OCI-LY3 (cell line): Measurements from ENCODE around the gene FHIP1B.

Source experiments
- CTCF ChIP-seq: fragments of 200-600, 300-600 bp; sonication (generic); IDR thresholded peaks from 2 replicates; pipeline ENCODE4 v1.5.1; 2014; ENCODE audit warnings: antibody characterized with exemption, low read length, low read depth
- EZH2phosphoT487 ChIP-seq: fragments of 200-600 bp; shearing (Covaris generic); IDR thresholded peaks from 2 replicates; pipeline ENCODE4 v1.6.1; 2018; ENCODE audit warnings: antibody characterized with exemption, mixed run types, low read depth

GRCh38 chr11:6271598-6271997 is 37.2 kb upstream of the FHIP1B start:
- TF ChIP-seq CTCF (no peak), EZH2phosphoT487 (no peak)
